HEK293 (cell line): Measurements from ENCODE around the gene HMCN2.

Source experiments
- CTCF ChIP-seq: fragments of 450-650 bp; formaldehyde crosslinking; IDR thresholded peaks from 2 replicates; pipeline ENCODE4 v1.5.1; 2016; ENCODE audit warnings: missing biosample characterization, missing genetic modification characterization
- EGR2 ChIP-seq: fragments of 450-650 bp; formaldehyde crosslinking; IDR thresholded peaks from 2 replicates; pipeline ENCODE4 v1.5.1; 2016; ENCODE audit warnings: low read depth, missing biosample characterization, missing genetic modification characterization
- REST ChIP-seq: fragments of 450-650 bp; formaldehyde crosslinking; IDR thresholded peaks from 2 replicates; pipeline ENCODE4 v1.5.1; 2016; ENCODE audit warnings: missing biosample characterization, missing genetic modification characterization
- SP7 ChIP-seq: fragments of 450-650 bp; formaldehyde crosslinking; IDR thresholded peaks from 2 replicates; pipeline ENCODE4 v1.5.1; 2016; ENCODE audit warnings: missing biosample characterization, missing genetic modification characterization
- ZBTB7A ChIP-seq: fragments of 450-650 bp; formaldehyde crosslinking; IDR thresholded peaks from 2 replicates; pipeline ENCODE4 v1.5.1; 2016; ENCODE audit warnings: low read depth, missing biosample characterization, missing genetic modification characterization
- ZNF404 ChIP-seq: fragments of 450-650 bp; formaldehyde crosslinking; IDR thresholded peaks from 2 replicates; pipeline ENCODE4 v1.5.1; 2017; ENCODE audit warnings: missing biosample characterization, missing genetic modification characterization

- TF ChIP-seq REST (tag by site-specific recombination) (no peak), CTCF (tag by site-specific recombination) (no peak), ZBTB7A (tag by site-specific recombination) (no peak), SP7 (tag by site-specific recombination) (no peak), EGR2 (tag by site-specific recombination) (no peak), ZNF404 (tag by site-specific recombination) (no peak)
These were observed 47.7 kb upstream of the HMCN2 start for GRCh38 chr9:130217838-130218237.
